B cell (primary cell): Measurements from ENCODE around the gene GLOD4.

Experiments
- CTCF ChIP-seq: fragments of 200-600 bp; IDR thresholded peaks from one replicate; pipeline ENCODE4 v1.8.0; 2022; ENCODE audit warnings: antibody characterized with exemption, mild to moderate bottlenecking
- EZH2 ChIP-seq: IDR thresholded peaks from 2 replicates; pipeline ENCODE4 v1.6.1; 2012; ENCODE audit warnings: borderline replicate concordance, low read depth, mild to moderate bottlenecking, moderate library complexity, low read length; ENCODE audit not compliant: insufficient read depth, poor library complexity, severe bottlenecking

GRCh38 chr17:746783-747629 is 35.1 kb downstream of the GLOD4 start:
- TF ChIP-seq CTCF = no peak
- no peak for TF ChIP-seq EZH2
